ENCODE data around the gene BTBD9. TPM values are rescaled to one million over a fixed set of nuclear protein-coding genes. Genes with fewer than 3 reads are reported as not detected.

The BTBD9 gene

DNA sequence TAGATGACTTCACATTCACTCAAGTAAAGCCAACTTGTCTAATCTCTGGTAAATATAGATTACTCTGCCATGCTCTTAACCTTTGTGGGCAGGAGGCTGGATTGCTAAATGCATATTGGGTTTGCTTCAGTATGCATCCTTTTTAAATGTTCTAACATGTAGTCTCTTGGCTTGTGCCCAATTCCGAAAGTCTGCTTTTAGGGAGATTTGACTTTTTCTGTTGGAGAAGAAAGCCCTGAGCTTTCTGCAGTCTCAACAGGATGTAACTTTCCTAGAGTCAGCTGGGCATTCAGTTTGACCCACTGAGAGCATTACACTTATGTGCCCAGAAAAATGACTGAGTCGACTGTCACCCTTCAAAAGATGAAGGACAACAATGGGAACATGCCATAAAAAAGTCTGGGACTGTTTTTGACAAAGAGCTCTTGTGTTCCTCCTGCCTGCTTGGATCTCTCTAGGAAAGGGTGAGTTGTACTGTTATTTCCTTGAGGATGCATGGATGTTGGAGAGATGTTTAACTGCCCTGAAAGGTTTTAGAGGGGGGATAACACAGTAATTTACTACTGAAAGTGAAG lies 520.9 kb downstream of the BTBD9 start:
- H3K27ac ChIP-seq (ENCODE audit: low read depth, low read length) = no peak overlapping the region
- H2BK15ac ChIP-seq (replicated peaks; ENCODE audit: low read depth) = no peak overlapping the region
- H3K9ac ChIP-seq (ENCODE audit: low read length) = no peak overlapping the region
- no peaks in the 10 kb centered on the region for H3K36me3 ChIP-seq (ENCODE audit: control insufficient read depth, insufficient read depth, low read length)
- H2BK5ac ChIP-seq (ENCODE audit: low read length) = no peak overlapping the region
- no peaks in the 10 kb centered on the region for H3K27me3 ChIP-seq (ENCODE audit: insufficient read depth, low read length, poor library complexity)
- peaks cover 3% of the 10 kb centered on the region for H3K79me1 ChIP-seq (ENCODE audit: low read length)
- no CpG with 5 or more reads among the region's 2 CpGs for WGBS (ENCODE audit: extremely low coverage, insufficient coverage, low lambda C conversion rate)
- no peaks in the 10 kb centered on the region for H3K79me2 ChIP-seq (ENCODE audit: control insufficient read depth, insufficient read depth, low read length)
- H2AK5ac ChIP-seq (ENCODE audit: low read length) = no peak overlapping the region
- H2BK120ac ChIP-seq (ENCODE audit: low read depth, low read length) = no peak overlapping the region
- H3K4me1 ChIP-seq (ENCODE audit: control insufficient read depth, low read depth, low read length) = peaks cover 21% of the 10 kb centered on the region
- H4K8ac ChIP-seq (ENCODE audit: low read depth, low read length) = no peak overlapping the region
- H3K4ac ChIP-seq (ENCODE audit: low read depth, low read length) = no peak overlapping the region
- H3K23ac ChIP-seq (ENCODE audit: low read length) = no peak overlapping the region
- H3K18ac ChIP-seq (ENCODE audit: low read length) = no peak overlapping the region
- no peak overlapping the region for H3K4me2 ChIP-seq (ENCODE audit: low read length)
- H3K56ac ChIP-seq (ENCODE audit: low read length) = no peak overlapping the region
- no peak overlapping the region for H3K4me3 ChIP-seq (ENCODE audit: low read length)
- no peak for DNase-seq
- H4K5ac ChIP-seq (ENCODE audit: low read length) = no peak overlapping the region

Small RNA genes within 50 kb of the gene (small RNA-seq; reads per million reads assigned to genes)
- not detected for gene RF00019 (ENCODE audit: insufficient read depth)
- not detected for gene RF00279 (ENCODE audit: insufficient read depth)
